Endothelial cell (in vitro differentiated cells): ENCODE results near the gene HSPA6. TPM values are rescaled to one million over a fixed set of nuclear protein-coding genes. Genes with fewer than 3 reads are reported as not detected.
"Not testable (repeated sequence)": the region's sequence is repeated elsewhere in the genome, so short reads cannot be mapped to it uniquely, and the experiment has no call there.

ENCODE experiments used
- DNase-seq: peaks from one replicate; pipeline ENCODE4 v3.0.0; 2021; ENCODE audit warnings: low spot score
- H3K27ac Mint-ChIP-seq: one replicate; pipeline ENCODE4 v1.8.0; 2021; ENCODE audit warnings: mixed read lengths, inconsistent platforms; ENCODE audit not compliant: unreplicated experiment
- H3K27me3 Mint-ChIP-seq: one replicate; pipeline ENCODE4 v1.8.0; 2021; ENCODE audit warnings: mild to moderate bottlenecking, moderate library complexity, mixed read lengths, inconsistent platforms; ENCODE audit not compliant: unreplicated experiment
- H3K36me3 Mint-ChIP-seq: one replicate; pipeline ENCODE4 v1.8.0; 2021; ENCODE audit warnings: mild to moderate bottlenecking, low read depth, mixed read lengths, inconsistent platforms; ENCODE audit not compliant: unreplicated experiment
- H3K4me1 Mint-ChIP-seq: one replicate; pipeline ENCODE4 v1.8.0; 2021; ENCODE audit warnings: mild to moderate bottlenecking, mixed read lengths, inconsistent platforms; ENCODE audit not compliant: unreplicated experiment
- H3K4me3 Mint-ChIP-seq: one replicate; pipeline ENCODE4 v1.8.0; 2021; ENCODE audit warnings: mild to moderate bottlenecking, mixed read lengths, inconsistent platforms; ENCODE audit not compliant: unreplicated experiment
- H3K9me3 Mint-ChIP-seq: one replicate; pipeline ENCODE4 v1.8.0; 2021; ENCODE audit warnings: mixed read lengths, inconsistent platforms; ENCODE audit not compliant: unreplicated experiment
- total RNA-seq: library from RNA; stranded (reverse); fragmentation: NEBNext Ultra II Directional; extraction: Animal tissue kit (Norgen Biotek cat#: 25700); gene quantifications from one replicate; pipeline ENCODE4 v1.2.1, GENCODE V29; 2021; ENCODE audit not compliant: unreplicated experiment

Gene HSPA6
- total RNA-seq, 1 donor from 2014 or later, result not detected

GRCh38 chr1:161560960-161561715 is 36.8 kb downstream of the HSPA6 start:
- not testable (repeated sequence) for H3K4me3 Mint-ChIP-seq, H3K27ac Mint-ChIP-seq, H3K36me3 Mint-ChIP-seq, H3K9me3 Mint-ChIP-seq, DNase-seq, H3K4me1 Mint-ChIP-seq, H3K27me3 Mint-ChIP-seq

- not testable (repeated sequence) for DNase-seq, H3K27ac Mint-ChIP-seq, H3K9me3 Mint-ChIP-seq, H3K36me3 Mint-ChIP-seq, H3K27me3 Mint-ChIP-seq, H3K4me1 Mint-ChIP-seq, H3K4me3 Mint-ChIP-seq
Measured at GRCh38 chr1:161562441-161562840, 38.1 kb downstream of the HSPA6 start.

- H3K27me3 Mint-ChIP-seq, H3K4me3 Mint-ChIP-seq, H3K27ac Mint-ChIP-seq, H3K4me1 Mint-ChIP-seq, H3K9me3 Mint-ChIP-seq, DNase-seq, H3K36me3 Mint-ChIP-seq: not testable (repeated sequence)
Measured at GRCh38 chr1:161563522-161563921, 39.2 kb downstream of the HSPA6 start.

GRCh38 chr1:161566602-161566960 is 42.2 kb downstream of the HSPA6 start:
- not testable (repeated sequence) for H3K9me3 Mint-ChIP-seq, H3K36me3 Mint-ChIP-seq

GRCh38 chr1:161571703-161572102 is 47.4 kb downstream of the HSPA6 start:
- not testable (repeated sequence) for H3K9me3 Mint-ChIP-seq, H3K27me3 Mint-ChIP-seq, DNase-seq, H3K4me3 Mint-ChIP-seq, H3K36me3 Mint-ChIP-seq, H3K4me1 Mint-ChIP-seq, H3K27ac Mint-ChIP-seq

More at GRCh38 chr1:161566602-161566960, 42.2 kb downstream of the HSPA6 start:
- not testable (repeated sequence) for DNase-seq, H3K4me3 Mint-ChIP-seq, H3K27me3 Mint-ChIP-seq, H3K4me1 Mint-ChIP-seq, H3K27ac Mint-ChIP-seq

Other genes starting within 250 kb of the HSPA6 start
- 2.6 TPM for gene MPZ, start 214.6 kb upstream of the HSPA6 start, total RNA-seq
- gene SDHC, start 210.2 kb upstream of the HSPA6 start, total RNA-seq, result 180 TPM
- not detected for gene CFAP126, start 156.7 kb upstream of the HSPA6 start, total RNA-seq
- 0.41 TPM for gene FCGR2A, start 19.1 kb upstream of the HSPA6 start, total RNA-seq
- 4.0 TPM for gene FCGR3A, start 25.3 kb downstream of the HSPA6 start, total RNA-seq
- gene FCGR3B, start 106.6 kb downstream of the HSPA6 start, total RNA-seq, result not detected
- gene FCGR2B, start 138.6 kb downstream of the HSPA6 start, total RNA-seq, result not detected
- gene FCRLA, start 182.7 kb downstream of the HSPA6 start, total RNA-seq, result not detected
- gene FCRLB, start 197.0 kb downstream of the HSPA6 start, total RNA-seq, result 0.36 TPM
- 27.8 TPM for gene DUSP12, start 225.2 kb downstream of the HSPA6 start, total RNA-seq
- 38.2 TPM for gene ATF6, start 241.8 kb downstream of the HSPA6 start, total RNA-seq